ENCODE results near the gene PRKAR1B.
"Not testable (repeated sequence)": the region's sequence is repeated elsewhere in the genome, so short reads cannot be mapped to it uniquely, and the experiment has no call there.

The PRKAR1B gene

DNA sequence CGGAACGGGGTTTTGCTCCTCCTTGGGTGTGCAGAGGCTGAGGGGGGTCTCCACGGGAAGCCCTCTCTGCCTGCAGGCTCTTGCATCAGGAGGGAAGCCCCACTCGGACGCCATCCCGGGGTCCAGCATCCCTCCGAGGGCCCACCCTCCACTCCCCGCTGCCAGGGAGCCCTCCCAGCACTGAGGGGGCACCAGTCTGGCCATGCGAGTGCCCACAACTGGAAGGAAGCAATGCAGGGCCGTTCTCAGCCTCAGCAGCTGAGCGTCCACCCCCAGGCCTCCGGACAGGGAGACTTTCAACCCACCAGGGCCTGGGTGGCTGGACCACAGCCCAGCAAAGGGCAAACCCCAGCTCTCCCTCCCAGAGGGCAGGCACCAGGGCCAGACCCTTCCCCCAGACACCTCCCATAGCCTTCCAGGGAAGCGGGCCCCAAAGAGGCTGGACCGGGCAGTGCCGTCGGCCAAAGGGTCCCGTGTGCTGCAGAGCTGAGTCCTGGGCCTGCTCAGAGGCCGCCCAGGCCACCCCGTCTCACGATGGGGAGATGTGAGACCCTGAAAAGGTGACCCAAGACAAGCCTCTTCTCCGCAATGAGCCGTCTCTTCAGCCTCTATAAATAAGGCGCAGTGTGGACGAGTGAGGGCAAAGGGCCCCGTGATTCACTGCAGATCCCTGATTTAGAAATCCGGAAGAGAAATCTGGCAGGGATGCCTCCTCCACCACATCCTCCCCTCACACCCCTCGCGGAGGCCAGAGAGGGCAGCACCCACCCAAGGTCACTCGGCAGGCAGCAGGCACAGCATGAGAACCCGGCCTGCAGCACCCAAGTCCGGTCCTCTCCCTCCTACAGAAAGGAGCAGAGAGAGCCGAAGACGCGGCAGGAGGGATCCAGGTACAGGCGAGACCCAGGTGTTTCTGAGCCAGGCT, 82.4 kb downstream of the PRKAR1B start:
- DNase-seq (ENCODE audit: low read depth in 2 of 2): no peak

DNA sequence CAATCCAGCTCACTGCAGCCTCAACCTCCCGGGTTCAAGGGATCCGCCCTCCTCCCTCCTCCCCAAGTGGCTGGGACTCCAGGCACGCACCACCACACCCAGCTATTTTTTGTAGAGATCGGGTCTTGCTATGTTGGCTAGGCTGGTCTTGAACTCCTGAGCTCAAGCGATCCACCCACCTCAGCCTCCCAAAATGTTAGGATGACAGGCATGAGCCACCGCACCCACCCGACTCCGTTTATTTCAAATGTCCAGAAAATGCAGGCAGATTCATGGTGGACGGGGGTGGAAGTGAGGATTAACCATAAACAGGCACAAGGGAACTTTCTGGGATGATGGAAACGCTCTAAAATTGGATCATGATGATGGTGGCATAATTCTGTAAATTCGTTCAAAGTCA, 85.1 kb downstream of the PRKAR1B start:
- no peak for DNase-seq (ENCODE audit: low read depth in 2 of 2)

DNA sequence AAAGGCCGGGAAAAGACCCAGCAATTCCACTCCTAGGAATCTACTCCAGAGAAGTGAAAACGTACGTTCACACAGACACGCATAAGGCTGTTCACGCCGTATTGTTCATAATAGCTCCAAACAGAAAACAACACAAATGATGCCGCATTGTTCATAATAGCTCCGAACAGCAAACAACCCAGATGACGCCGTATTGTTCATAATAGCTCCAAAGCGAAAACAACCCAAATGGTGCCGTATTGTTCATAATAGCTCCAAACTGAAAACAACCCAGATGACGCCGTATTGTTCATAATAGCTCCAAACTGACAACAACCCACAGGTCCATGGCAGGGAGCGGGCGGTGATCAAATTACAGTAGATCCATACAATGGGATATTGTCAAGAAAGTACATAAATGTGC, 85.8 kb downstream of the PRKAR1B start:
- DNase-seq (ENCODE audit: low read depth in 2 of 2): no peak

DNA sequence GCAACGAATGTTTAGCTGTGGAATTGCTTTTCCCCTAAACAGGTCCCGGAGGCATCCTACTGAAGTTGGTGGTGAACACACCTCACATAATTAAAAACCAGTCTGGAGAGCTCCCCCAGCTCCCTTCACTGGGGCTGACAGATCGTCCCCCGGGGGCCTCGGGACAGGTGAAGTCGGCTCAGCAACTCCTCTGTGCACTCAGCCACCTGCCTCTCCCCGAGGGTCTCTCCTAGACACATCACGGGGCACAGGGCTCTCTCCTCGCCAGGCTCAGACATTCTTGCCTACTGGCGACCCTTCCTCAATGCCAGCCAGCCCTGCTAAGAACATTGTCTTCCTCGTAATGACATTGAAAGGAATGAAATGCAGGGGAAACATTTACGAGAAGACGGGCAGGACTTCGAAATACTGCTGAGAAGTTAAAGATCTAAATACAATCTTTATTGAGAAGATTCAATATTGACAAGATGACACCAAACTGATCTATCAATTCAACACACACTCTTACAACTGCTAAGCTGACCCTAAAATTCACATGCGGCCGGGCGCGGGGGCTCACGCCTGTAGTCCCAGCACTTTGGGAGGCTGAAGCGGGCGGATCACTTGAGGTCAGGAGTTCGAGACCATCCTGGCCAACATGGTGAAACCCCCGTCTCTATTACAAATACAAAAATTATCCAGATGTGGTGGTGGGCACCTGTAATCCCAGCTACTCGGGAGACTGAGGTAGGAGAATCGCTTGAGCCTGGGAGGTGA, 88.6 kb downstream of the PRKAR1B start:
- DNase-seq (ENCODE audit: low read depth in 2 of 2): no peak

DNA sequence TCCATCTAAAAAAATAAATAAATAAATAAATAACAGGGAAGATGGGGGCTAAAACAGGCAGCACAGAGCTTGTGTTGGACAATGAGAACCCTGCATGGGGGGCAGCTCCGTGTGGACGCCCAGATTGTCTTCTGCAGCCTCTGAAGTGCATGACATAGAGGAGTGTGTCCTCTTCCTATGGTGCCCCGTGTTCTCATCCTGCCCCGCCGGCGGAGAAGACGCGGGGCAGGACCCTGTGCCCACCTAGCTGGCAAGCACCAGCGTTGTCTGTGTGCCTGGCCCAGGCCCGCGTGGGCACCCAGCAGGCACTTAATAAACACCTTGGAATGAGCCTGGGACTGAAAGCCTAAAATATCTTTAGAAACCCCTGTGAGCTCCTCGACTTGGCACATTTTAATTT, 89.3 kb downstream of the PRKAR1B start:
- no peak for DNase-seq (ENCODE audit: low read depth in 2 of 2)

DNA sequence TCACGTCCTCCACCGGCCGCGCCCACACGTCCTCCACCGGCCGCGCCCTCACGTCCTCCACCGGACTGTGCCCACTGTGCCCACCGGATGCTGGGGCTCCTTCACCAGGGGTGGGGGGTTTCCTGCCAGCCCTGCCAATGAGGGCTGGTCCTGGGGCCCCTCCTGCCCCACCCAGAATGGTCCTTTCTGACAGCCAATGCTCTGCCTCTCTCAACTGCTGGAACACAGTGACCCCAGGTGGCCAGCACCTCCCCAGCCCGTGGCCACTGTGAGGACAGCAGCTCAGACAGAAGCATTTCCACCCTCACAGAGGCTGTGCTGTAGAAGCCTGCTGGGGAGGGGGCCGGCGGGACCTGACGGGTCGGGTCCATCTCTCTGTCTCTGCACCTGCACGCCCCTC, 90.7 kb downstream of the PRKAR1B start:
- DNase-seq (ENCODE audit: low read depth in 2 of 2): peak in 1 of 2 donors; percentile 27

DNA sequence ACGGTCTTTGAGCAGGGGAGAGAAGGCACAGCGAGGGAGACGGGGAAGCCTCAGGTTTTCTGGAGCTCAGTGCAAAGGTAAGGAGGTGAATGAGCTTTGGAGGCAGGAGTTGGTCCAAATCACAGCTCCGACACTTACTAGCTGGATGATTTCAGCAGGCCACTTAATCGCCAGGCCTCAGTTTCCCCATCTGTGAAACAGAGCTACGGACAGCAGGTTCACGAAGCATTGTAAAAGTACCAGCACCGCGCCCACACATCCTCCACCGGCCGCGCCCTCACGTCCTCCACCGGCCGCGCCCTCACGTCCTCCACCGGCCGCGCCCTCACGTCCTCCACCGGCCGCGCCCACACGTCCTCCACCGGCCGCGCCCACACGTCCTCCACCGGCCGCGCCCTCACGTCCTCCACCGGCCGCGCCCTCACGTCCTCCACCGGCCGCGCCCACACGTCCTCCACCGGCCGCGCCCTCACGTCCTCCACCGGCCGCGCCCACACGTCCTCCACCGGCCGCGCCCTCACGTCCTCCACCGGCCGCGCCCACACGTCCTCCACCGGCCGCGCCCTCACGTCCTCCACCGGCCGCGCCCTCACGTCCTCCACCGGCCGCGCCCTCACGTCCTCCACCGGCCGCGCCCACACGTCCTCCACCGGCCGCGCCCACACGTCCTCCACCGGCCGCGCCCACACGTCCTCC, 91.2 kb downstream of the PRKAR1B start:
- not testable (repeated sequence) for DNase-seq (ENCODE audit: low read depth in 2 of 2)

DNA sequence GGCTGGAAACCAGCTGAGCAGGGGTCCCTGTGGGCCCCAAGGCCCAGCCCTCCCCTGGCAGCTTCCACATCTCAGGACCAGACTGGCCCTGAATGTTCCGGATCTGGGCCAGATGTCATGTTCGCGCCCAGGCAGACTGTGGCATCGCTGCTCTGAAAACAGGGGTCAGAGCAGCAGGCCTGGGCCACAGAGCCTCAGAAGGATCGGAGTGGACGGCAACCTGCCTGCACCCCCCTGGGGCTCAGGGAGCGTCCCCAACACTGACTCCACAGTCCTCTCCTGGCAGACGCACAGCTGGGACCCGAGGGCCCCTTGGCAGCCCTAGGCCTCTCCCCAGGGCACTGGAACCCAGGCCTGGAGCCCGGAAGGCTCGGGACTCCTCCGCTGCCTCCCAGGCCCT, 91.9 kb downstream of the PRKAR1B start:
- DNase-seq (ENCODE audit: low read depth in 2 of 2): no peak

DNA sequence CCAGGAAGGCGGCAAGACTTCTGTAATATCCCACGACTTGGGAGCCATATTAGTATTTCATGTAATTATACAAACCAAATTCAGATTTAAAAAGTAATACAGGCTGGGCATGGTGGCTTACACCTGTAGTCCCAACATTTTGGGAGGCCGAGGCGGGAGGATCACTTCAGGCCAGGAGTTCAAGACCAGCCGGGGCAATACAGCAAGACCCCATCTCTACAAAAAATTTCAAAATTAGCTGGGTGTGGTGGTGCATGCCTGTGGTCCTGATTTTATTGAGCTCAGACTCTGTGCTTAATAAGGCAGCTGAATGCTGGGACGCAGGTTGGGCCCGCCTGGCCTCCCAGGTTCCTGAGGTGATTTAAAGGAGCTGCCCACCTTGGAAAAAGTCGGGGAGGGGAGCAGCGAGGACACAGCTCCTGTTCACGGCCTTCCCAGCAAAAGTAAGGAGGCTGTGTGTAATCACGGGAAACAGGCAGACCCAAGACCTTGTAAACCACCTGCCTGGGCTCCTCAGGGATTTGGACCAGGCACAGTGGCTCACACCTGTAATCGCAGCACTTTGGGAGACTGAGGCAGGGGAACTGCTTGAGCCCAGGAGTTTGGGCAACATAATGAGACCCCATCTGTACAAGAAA, 93.6 kb downstream of the PRKAR1B start:
- DNase-seq (ENCODE audit: low read depth in 2 of 2): no peak

DNA sequence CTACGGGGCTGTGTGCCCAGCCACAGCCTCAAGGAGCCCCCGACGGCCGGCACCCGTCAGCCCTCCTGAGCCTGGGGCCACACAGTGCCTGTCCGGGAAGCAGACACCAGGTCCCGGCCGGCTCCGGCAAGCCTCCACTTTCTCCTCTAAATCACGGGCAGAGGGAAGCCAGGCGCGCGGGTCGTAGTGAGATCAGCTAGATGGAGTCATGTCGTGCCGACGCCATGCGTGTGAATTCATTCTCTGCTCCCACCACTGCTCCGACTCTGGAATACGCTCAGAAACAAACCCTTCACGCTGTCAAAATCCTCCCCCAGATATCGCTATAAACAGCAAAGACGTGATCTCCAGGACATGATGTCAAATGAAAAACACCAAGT, 94.3 kb downstream of the PRKAR1B start:
- DNase-seq (ENCODE audit: low read depth in 2 of 2): no peak

DNA sequence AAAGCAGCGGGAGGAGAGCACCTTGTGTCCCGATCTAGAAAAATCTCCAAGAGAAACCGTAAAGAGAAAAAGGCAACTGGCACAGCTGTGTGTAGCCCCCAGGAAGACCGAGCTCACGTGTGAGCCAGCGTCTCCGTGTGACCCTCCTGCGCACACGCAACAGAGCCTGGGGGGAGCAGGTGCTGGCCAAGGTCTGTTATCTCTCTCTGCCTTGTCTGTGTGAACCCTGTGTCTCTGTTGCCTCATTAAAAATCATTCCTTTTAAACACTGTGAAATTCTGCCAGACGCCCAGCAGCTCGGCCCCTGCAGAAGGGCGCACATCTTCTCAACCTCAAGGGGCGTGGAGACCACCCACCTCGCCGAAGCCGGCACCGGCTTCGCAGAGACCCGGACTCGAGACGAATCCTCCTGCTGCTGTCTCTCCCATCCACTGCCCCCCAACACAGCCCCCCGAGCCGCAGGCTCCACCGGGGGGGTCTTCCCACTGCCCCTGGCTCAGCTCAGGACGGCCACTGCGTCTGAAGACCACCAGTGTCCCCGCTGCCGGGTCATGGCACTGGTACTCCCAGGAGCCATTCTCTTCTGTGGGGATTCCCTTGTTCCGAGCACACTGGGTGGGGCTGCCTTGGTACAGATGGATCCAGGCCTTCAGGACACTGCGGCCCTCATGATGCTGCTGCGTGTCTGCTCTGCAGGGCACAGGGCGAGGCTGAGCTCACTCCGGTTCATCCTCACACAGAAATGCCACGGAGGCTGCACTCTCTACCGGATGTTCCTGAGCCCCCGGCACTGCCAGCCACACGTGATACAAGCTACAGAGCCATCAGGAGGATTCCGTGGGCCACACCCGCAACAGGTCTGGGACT, 94.9 kb downstream of the PRKAR1B start:
- DNase-seq (ENCODE audit: low read depth in 2 of 2): no peak

DNA sequence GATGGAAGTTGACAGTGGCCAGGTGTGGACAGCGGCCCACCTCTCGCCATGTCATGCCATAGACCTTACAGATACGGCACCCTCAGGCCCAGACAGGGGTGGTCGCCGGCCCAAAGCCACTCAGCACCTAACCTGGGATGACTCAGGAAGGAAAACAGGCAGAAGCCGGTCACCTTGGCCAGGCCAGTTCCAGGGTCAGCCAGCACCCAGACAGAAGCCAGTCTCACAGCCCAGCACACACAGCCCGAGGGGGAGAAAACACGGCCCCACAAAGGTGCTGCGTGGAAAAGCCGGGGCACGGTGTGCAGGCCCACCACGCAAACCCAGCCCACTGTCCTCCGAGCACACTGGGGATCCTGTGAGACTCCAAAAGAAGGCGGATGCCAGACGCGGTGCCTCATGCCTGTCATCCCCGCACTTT, 95.8 kb downstream of the PRKAR1B start:
- no peak for DNase-seq (ENCODE audit: low read depth in 2 of 2)

DNA sequence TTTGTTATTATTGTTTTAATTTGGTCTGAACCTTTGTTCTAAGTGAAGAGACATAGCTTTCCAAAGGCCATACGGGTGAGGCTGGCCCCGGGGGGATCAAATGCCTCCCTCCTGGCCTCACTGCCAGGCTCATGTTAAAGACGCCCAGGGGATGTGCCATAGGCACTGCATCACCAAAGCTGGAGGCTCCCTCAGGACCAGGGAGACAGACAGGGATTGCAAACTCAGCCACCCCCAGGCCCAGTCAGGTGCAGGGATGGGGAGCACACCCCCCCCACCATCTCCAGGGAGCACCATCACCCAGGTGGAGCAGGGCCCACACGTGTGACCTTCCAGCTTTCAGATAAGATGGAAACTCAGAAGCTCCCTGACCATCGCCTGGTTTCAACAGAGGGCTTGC, 96.5 kb downstream of the PRKAR1B start:
- DNase-seq (ENCODE audit: low read depth in 2 of 2): no peak

DNA sequence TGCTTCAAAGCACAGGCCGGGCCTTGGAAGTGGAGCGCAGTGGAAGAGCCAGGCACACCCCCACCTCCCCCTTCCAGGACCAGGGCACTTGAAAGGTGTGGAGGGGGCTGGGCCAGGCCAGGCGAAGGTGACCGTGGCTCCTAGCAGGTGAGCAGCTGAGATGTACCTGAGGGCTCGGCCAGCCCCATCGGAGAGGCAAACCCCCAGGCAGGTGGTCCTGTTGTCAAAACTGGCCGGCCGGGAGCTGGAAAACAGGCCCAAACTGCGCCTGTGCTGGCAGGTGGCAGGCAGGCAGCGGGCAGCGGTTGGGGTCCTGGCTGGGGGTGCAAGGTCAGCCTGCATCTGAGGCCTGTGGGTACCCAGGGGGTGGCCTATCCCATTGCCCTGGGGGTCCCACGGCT, 97.0 kb downstream of the PRKAR1B start:
- no peak for DNase-seq (ENCODE audit: low read depth in 2 of 2)

DNA sequence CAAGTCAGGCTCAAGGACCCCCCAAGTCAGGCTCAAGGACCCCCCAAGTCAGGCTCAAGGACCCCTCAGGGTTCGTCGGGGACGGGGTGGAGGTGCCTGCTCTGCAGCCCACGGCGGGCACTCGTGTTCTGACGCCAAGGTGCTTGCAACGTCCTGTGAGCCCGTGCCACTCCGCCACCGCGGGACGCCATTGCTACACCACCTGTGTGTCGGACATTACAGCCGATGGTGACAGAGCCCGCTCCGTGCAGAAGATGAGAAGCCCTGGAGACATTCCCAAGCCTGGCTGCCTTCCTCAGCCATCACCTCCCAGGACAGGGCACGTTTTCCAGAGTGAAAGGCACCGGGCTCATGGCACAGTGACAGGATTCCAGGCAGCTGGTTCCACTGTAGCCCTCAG, 98.3 kb downstream of the PRKAR1B start:
- DNase-seq (ENCODE audit: low read depth in 2 of 2): no peak

DNA sequence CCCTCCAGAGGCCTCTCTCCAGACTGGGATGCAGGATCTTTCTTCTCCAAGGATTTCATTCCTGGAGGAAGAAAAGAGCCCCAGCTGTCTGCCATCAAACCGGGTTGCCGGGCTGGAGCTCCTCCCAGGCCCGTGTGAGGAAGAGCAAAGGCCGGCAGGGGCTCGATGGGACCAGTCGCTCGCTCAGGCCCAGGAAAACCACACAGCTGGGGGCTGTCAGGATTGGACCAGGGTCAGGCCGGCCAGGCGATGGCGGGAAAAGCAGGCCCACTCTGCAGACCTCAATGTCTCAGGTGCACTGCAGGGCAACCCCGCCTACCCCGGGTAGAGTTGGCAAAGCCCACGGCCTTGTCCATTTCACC, 98.7 kb downstream of the PRKAR1B start:
- no peak for DNase-seq (ENCODE audit: low read depth in 2 of 2)

DNA sequence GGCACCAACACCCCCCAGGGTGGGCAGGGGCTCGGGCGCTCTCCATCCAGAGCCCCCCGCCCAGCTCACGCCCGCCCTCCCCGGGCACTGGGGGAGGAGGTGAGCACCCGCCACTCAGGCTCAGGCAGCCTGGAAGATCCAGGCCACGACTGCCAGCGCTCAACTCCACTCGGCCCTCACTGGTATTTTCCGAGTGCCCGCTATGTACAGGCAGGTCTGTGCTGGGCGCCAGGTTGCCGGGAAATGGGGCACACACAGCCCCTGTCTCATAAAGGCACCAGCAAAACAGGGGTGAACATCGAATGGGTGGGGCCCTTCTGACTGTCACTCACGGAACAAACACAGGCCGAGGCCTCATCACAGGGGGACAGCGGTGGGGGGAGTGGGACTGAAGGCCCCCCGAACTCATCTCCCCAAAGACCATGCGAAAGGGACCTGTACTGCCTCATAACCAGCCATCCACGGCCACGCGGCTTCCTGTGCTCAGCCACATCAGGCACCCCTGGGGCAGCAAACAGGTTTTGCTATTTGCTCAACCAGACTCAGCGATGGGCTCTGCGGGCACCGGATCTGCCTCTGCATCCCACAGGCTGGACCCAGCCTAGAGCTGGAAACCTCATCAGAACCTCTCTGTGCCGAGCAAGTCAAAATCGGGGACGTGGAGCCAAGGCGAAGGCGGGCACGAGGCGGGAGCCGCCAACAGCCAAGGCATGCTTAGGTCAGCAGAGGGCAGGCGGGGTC, 99.2 kb downstream of the PRKAR1B start:
- DNase-seq (ENCODE audit: low read depth in 2 of 2): no peak

DNA sequence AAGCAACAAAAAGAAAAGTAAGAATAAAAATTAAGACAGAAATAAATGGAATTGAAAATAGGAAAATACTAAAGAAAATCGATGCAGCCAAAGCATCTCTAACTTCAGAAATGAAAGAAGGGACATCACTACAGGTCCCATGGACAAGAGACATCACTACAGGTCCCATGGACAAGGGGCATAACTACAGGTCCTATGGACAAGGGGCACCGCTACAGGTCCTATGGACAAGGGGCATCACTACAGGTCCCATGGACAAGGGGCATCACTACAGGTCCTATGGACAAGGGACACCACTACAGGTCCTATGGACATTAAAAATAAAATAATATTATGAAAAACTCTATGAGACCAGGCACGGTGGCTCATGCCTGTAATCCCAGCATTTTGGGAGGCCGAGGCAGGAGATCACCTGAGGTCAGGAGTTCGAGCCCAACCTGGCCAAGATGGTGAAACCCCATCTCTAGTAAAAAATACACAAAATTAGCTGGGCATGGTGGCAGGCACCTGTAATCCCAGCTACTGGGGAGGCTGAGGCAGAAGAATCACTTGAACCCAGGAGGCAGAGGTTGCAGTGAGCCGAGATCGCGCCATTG, 101.6 kb downstream of the PRKAR1B start:
- DNase-seq (ENCODE audit: low read depth in 2 of 2): no peak

DNA sequence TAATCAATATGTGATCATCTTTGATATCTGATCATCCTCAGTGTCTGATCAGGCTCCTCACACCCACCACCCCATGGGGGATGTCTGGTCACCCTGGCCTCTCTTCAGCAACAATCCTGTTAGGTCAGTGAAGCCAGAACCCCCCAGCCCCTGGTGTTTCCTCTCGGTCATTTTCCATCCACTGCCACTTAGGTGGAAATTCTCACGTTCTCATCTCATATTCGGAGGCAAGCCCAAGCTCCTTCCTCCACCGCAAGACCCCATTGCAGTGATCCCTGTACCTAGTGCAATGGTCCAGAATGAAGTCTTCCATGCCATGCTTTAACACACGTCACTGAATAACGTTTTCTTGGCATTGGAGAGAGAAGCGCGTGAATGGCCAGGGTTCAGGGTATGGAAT, 103.6 kb downstream of the PRKAR1B start:
- no peak for DNase-seq (ENCODE audit: low read depth in 2 of 2)

All from stimulated activated CD8-positive, alpha-beta memory T cell treated with anti-CD3 and anti-CD28 coated beads, Interleukin-15, amount 100 ng/mL, for 4 hours (primary cell).